ENCODE data around the gene MMP17. TPM values are rescaled to one million over a fixed set of nuclear protein-coding genes. Genes with fewer than 3 reads are reported as not detected.
A peak's percentile ranks its signal among the peaks of the same experiment; 100 is the strongest.

MMP17 gene
- total RNA-seq, 2 experiments from 2014 or later, result not detected

DNA sequence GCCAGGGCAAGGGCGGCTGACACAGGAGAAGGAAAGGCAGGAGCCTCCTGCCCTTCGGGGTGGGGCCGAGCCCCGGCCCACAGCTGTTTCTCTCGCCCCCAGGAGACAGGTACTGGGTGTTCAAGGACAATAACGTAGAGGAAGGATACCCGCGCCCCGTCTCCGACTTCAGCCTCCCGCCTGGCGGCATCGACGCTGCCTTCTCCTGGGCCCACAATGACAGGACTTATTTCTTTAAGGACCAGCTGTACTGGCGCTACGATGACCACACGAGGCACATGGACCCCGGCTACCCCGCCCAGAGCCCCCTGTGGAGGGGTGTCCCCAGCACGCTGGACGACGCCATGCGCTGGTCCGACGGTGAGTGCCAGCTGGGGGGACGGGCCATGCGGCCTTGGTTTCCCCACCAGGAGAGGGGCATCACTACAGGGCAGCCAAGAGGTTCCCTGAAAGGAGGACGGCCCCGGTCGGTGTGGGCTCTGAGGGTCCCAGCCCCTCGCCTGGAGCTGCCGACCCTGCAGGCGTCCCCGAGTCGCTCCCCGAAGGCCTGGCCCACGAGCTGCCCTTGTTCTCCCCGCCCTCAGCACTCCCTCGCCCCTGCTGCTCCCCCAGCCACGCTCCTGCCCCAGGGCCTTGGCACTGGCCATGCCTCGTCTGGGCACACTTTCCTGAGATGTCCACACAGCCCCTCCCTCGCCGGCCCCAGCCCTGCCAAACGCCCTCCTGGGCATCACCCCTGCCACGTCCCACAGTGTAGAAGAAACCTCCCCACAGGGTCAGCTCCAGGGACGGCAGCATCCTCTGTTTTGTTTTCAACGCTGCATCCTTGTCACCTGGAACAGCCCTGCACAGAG is 21.7 kb downstream of the MMP17 start:
- ChIA-PET POLR2A (no interaction called here), CTCF (ENCODE audit: unreplicated experiment) (no interaction called here)
- H3K9me3 ChIP-seq (ENCODE audit: low read length), result no peaks in the 10 kb centered on the region
- no peaks in the 10 kb centered on the region for H3K9me2 ChIP-seq (ENCODE audit: insufficient read depth, low read length)
- no peak overlapping the region for H2AFZ ChIP-seq (ENCODE audit: low read length)
- TF ChIP-seq, protein P1, sequence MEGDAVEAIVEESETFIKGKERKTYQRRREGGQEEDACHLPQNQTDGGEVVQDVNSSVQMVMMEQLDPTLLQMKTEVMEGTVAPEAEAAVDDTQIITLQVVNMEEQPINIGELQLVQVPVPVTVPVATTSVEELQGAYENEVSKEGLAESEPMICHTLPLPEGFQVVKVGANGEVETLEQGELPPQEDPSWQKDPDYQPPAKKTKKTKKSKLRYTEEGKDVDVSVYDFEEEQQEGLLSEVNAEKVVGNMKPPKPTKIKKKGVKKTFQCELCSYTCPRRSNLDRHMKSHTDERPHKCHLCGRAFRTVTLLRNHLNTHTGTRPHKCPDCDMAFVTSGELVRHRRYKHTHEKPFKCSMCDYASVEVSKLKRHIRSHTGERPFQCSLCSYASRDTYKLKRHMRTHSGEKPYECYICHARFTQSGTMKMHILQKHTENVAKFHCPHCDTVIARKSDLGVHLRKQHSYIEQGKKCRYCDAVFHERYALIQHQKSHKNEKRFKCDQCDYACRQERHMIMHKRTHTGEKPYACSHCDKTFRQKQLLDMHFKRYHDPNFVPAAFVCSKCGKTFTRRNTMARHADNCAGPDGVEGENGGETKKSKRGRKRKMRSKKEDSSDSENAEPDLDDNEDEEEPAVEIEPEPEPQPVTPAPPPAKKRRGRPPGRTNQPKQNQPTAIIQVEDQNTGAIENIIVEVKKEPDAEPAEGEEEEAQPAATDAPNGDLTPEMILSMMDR (conservative IDR thresholded peaks at IDR 0.05; ENCODE audit: low read length), result no peak
- no peak for TF ChIP-seq EZH2phosphoT487 (IDR thresholded peaks at IDR 0.05; ENCODE audit: borderline replicate concordance, low read depth, low read length)
- H3K4me2 ChIP-seq (ENCODE audit: low read length), result no peak overlapping the region
- no peaks in the 10 kb centered on the region for H3K4me1 ChIP-seq (ENCODE audit: insufficient read depth, low read length, poor library complexity, severe bottlenecking)
- H4K20me1 ChIP-seq (ENCODE audit: insufficient read depth, low read length), result no peaks in the 10 kb centered on the region
- H3K36me3 ChIP-seq (ENCODE audit: insufficient read depth, low read length), result no peaks in the 10 kb centered on the region
- H3K4me3 ChIP-seq (ENCODE audit: low read depth, low read length, poor library complexity, severe bottlenecking), result no peak overlapping the region
- no TSS peak for BruUV-seq (replicated peaks)
- no peak for DNase-seq (ENCODE audit: low spot score)
- no peaks in the 10 kb centered on the region for H3K79me2 ChIP-seq (ENCODE audit: insufficient read depth, low read depth, low read length)
- no peak overlapping the region for H3K27ac ChIP-seq (ENCODE audit: low read depth, low read length, poor library complexity, severe bottlenecking)
- intact Hi-C loops (cut with micrococcal nuclease; ENCODE audit: unreplicated experiment), result loop anchor here (5.0 kb wide), 1 partner anchor 152 kb away; no protein-coding TSS in a partner anchor

DNA sequence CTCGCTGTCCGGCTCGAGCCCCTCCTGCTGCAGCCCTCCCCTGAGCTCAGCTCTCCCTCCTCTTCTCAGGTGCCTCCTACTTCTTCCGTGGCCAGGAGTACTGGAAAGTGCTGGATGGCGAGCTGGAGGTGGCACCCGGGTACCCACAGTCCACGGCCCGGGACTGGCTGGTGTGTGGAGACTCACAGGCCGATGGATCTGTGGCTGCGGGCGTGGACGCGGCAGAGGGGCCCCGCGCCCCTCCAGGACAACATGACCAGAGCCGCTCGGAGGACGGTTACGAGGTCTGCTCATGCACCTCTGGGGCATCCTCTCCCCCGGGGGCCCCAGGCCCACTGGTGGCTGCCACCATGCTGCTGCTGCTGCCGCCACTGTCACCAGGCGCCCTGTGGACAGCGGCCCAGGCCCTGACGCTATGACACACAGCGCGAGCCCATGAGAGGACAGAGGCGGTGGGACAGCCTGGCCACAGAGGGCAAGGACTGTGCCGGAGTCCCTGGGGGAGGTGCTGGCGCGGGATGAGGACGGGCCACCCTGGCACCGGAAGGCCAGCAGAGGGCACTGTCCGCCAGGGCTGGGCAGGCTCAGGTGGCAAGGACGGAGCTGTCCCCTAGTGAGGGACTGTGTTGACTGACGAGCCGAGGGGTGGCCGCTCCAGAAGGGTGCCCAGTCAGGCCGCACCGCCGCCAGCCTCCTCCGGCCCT is 22.8 kb downstream of the MMP17 start:
- no peaks in the 10 kb centered on the region for H3K36me3 ChIP-seq (ENCODE audit: insufficient read depth, low read length)
- intact Hi-C loops (cut with micrococcal nuclease; ENCODE audit: unreplicated experiment), result loop anchor here (5.0 kb wide), 1 partner anchor 151 kb away; no protein-coding TSS in a partner anchor
- no peaks in the 10 kb centered on the region for H4K20me1 ChIP-seq (ENCODE audit: insufficient read depth, low read length)
- no peaks in the 10 kb centered on the region for H3K9me2 ChIP-seq (ENCODE audit: insufficient read depth, low read length)
- no peaks in the 10 kb centered on the region for H3K9me3 ChIP-seq (ENCODE audit: low read length)
- ChIA-PET POLR2A (no interaction called here), CTCF (ENCODE audit: unreplicated experiment) (no interaction called here)
- no TSS peak for BruUV-seq (replicated peaks)
- no peak overlapping the region for H2AFZ ChIP-seq (ENCODE audit: low read length)
- no peaks in the 10 kb centered on the region for H3K79me2 ChIP-seq (ENCODE audit: insufficient read depth, low read depth, low read length)
- peak; percentile 23 for DNase-seq (ENCODE audit: low spot score)
- no peak for TF ChIP-seq EZH2phosphoT487 (IDR thresholded peaks at IDR 0.05; ENCODE audit: borderline replicate concordance, low read depth, low read length)
- TF ChIP-seq, protein P1 (conservative IDR thresholded peaks at IDR 0.05; ENCODE audit: low read length), result peak; percentile 41; the same call in 1 of the 2 replicates
- H3K27ac ChIP-seq (ENCODE audit: low read depth, low read length, poor library complexity, severe bottlenecking), result no peak overlapping the region
- H3K4me1 ChIP-seq (ENCODE audit: insufficient read depth, low read length, poor library complexity, severe bottlenecking), result no peaks in the 10 kb centered on the region
- no peak overlapping the region for H3K4me2 ChIP-seq (ENCODE audit: low read length)
- H3K4me3 ChIP-seq (ENCODE audit: low read depth, low read length, poor library complexity, severe bottlenecking), result no peak overlapping the region

Measured in OCI-LY7 (cell line).